OCI-LY7 (cell line): ENCODE data around the gene CBX8. TPM values are rescaled to one million over a fixed set of nuclear protein-coding genes. Genes with fewer than 3 reads are reported as not detected.

Experiments used
- BruUV-seq: library from RNA; stranded (reverse); fragments of 400-500 nt; replicated peaks from 2 replicates; lab custom pipeline; 2021; lab: Mats Ljungman, UMichigan
- CTCF ChIA-PET: fragments of 300-600 bp; sonication (Branson Sonifier 250); formaldehyde crosslinking; loops from one replicate; lab custom pipeline; 2022; ENCODE audit warnings: antibody characterized with exemption; ENCODE audit not compliant: unreplicated experiment; lab: Charles Lee
- POLR2A ChIA-PET: fragments of 300-600 bp; sonication (Branson Sonifier 250); formaldehyde crosslinking; loops from one replicate; lab custom pipeline; 2022; ENCODE audit warnings: antibody characterized with exemption; lab: Charles Lee
- DNase-seq: peaks from one replicate; pipeline ENCODE4 v3.0.0-alpha.2; 2015; ENCODE audit warnings: low spot score
- H2AFZ ChIP-seq: fragments of 200-600 bp; sonication (generic), shearing (Covaris generic); 2 replicates; pipeline ENCODE4 v1.6.1; 2014; ENCODE audit warnings: mild to moderate bottlenecking, antibody characterized with exemption, low read length, moderate library complexity
- H3K27ac ChIP-seq: fragments of 200-600 bp; sonication (generic); 2 replicates; pipeline ENCODE4 v1.5.1; 2014; ENCODE audit warnings: mixed run types, low read depth, mild to moderate bottlenecking, moderate library complexity, low read length, inconsistent platforms; ENCODE audit not compliant: poor library complexity, severe bottlenecking
- H3K36me3 ChIP-seq: fragments of 200-600 bp; sonication (generic); 2 replicates; pipeline ENCODE4 v1.6.1; 2014; ENCODE audit warnings: mild to moderate bottlenecking, antibody characterized with exemption, low read length, moderate library complexity, mixed read lengths; ENCODE audit not compliant: insufficient read depth
- H3K4me1 ChIP-seq: fragments of 200-600 bp; sonication (generic); 2 replicates; pipeline ENCODE4 v1.5.1; 2014; ENCODE audit warnings: mild to moderate bottlenecking, low read length; ENCODE audit not compliant: insufficient read depth, poor library complexity, severe bottlenecking
- H3K4me2 ChIP-seq: fragments of 200-600 bp; sonication (generic); 2 replicates; pipeline ENCODE4 v1.6.1; 2014; ENCODE audit warnings: mild to moderate bottlenecking, low read length
- H3K4me3 ChIP-seq: fragments of 200-600 bp; sonication (generic); 2 replicates; pipeline ENCODE4 v1.5.1; 2014; ENCODE audit warnings: mild to moderate bottlenecking, low read depth, low read length; ENCODE audit not compliant: poor library complexity, severe bottlenecking
- H3K79me2 ChIP-seq: fragments of 200-600 bp; sonication (generic); 2 replicates; pipeline ENCODE4 v1.6.1; 2016; ENCODE audit warnings: low read depth, mild to moderate bottlenecking, low read length, moderate library complexity, mixed read lengths; ENCODE audit not compliant: insufficient read depth
- H3K9me2 ChIP-seq: fragments of 200-600 bp; sonication (generic); 2 replicates; pipeline ENCODE4 v1.6.1; 2016; ENCODE audit warnings: mild to moderate bottlenecking, low read length, mixed read lengths; ENCODE audit not compliant: insufficient read depth
- H3K9me3 ChIP-seq: fragments of 200-600 bp; sonication (generic); 2 replicates; pipeline ENCODE4 v1.6.1; 2014; ENCODE audit warnings: mild to moderate bottlenecking, mixed run types, low read length, mixed read lengths
- H4K20me1 ChIP-seq: fragments of 200-600 bp; sonication (generic); 2 replicates; pipeline ENCODE4 v1.6.1; 2014; ENCODE audit warnings: mild to moderate bottlenecking, antibody characterized with exemption, low read length, moderate library complexity, mixed read lengths; ENCODE audit not compliant: insufficient read depth
- EZH2phosphoT487 ChIP-seq: fragments of 200-600 bp; sonication (generic); IDR thresholded peaks from 2 replicates; pipeline ENCODE4 v1.6.1; 2018; ENCODE audit warnings: low read depth, borderline replicate concordance, mild to moderate bottlenecking, mixed run types, antibody characterized with exemption, low read length, moderate library complexity, mixed read lengths
- intact Hi-C: fragments of 100-400 bp; cut with micrococcal nuclease; formaldehyde crosslinking; loops from one replicate; pipeline ENCODE4 v1.10.0; 2022; ENCODE audit not compliant: unreplicated experiment
- total RNA-seq, 2 experiments: library from RNA; depleted of rRNA in 1 of 2; stranded (reverse); fragments of >200 nt in 1 of 2; shearing (Covaris generic) in 1 of 2; gene quantifications; 2 replicates each; pipeline ENCODE4 v1.2.3, GENCODE V29; 2014 to 2022
- TF ChIP-seq, protein P1 (sequence below): fragments of 200-600 bp; sonication (generic); conservative IDR thresholded peaks from 2 replicates; pipeline ENCODE4 v1.5.1; 2014; ENCODE audit warnings: mild to moderate bottlenecking, antibody characterized with exemption, low read length, moderate library complexity, mixed read lengths

The CBX8 gene
- total RNA-seq, 2 experiments from 2014 or later: 7.5 to 16.3 TPM

GRCh38 chr17:79800325-79801155 lies 3.7 kb upstream of the CBX8 start:
- H3K36me3 ChIP-seq: no peaks in the 10 kb centered on the region
- no peaks in the 10 kb centered on the region for H3K9me3 ChIP-seq
- DNase-seq: peak; percentile 68
- H4K20me1 ChIP-seq: 0 out of 2 replicates have a peak, but pooled peaks cover 4% of the 10 kb centered on the region
- H3K9me2 ChIP-seq: no peaks in the 10 kb centered on the region
- H3K4me2 ChIP-seq: peak overlapping the region; percentile 68
- intact Hi-C loops: no loop called here
- peak overlapping the region; percentile 46; the same call in 1 of the 2 replicates for H2AFZ ChIP-seq
- BruUV-seq: no TSS peak
- CTCF ChIA-PET: no interaction called here
- peaks cover 52% of the 10 kb centered on the region for H3K4me1 ChIP-seq
- peaks cover 9% of the 10 kb centered on the region; the same call in 1 of the 2 replicates for H3K79me2 ChIP-seq
- POLR2A ChIA-PET: interaction anchor here (1.6 kb wide), 1 partner anchor 36 kb away, joined by 4 read pairs; no protein-coding TSS in a partner anchor
- TF ChIP-seq, protein P1, sequence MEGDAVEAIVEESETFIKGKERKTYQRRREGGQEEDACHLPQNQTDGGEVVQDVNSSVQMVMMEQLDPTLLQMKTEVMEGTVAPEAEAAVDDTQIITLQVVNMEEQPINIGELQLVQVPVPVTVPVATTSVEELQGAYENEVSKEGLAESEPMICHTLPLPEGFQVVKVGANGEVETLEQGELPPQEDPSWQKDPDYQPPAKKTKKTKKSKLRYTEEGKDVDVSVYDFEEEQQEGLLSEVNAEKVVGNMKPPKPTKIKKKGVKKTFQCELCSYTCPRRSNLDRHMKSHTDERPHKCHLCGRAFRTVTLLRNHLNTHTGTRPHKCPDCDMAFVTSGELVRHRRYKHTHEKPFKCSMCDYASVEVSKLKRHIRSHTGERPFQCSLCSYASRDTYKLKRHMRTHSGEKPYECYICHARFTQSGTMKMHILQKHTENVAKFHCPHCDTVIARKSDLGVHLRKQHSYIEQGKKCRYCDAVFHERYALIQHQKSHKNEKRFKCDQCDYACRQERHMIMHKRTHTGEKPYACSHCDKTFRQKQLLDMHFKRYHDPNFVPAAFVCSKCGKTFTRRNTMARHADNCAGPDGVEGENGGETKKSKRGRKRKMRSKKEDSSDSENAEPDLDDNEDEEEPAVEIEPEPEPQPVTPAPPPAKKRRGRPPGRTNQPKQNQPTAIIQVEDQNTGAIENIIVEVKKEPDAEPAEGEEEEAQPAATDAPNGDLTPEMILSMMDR: no peak
- peak; percentile 4; the same call in 1 of the 2 replicates for TF ChIP-seq EZH2phosphoT487
- peak overlapping the region; percentile 52 for H3K4me3 ChIP-seq
- H3K27ac ChIP-seq: no peak overlapping the region

DNA sequence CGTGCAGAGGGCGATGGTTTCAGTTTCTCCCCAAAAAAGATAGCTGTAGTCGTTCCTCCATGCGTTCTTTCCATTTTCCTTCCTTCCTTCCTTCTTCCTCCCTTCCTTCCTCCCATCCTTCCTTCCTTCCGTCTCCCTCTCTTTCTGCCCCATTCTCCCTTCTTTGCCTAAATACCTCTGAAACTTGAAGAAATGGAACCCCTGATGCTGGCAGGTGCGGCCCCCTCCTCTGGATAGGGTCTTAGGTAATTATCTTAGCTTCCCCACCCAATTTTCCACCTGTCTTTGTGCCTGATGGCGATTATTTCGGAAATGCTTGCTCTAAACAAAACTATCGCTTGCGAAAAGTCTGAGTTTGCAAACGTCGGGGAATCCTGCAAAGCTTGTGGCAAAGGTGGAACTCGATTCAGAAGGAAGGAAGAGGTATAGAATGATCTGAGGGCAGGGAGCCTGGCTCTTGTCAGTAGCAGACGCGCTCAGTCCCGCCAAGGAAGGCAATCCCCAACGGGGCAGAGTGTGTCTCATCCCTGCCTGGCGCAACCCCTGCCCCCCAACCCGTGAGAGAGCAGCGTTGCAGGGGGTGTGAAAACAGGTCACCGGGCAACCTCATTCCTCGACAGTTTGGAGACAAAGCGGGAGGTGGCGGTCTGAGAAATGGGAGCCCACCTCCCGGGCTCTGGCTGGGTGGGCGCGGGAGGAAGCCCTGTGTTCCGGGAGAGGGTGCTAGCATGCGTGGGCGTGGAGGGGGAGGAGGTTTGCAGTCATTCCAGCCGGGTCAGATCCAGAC lies 2.9 kb upstream of the CBX8 start:
- intact Hi-C loops: loop anchor here (5.0 kb wide), 1 partner anchor 463 kb away; the partner anchor contains the start of gene RNF213

More for the DNA sequence above, 2.9 kb upstream of the CBX8 start:
- peaks cover 9% of the 10 kb centered on the region; the same call in 1 of the 2 replicates for H3K79me2 ChIP-seq
- no peak for DNase-seq
- ChIA-PET CTCF (no interaction called here), POLR2A (interaction anchor here (1.6 kb wide), 1 partner anchor 37 kb away, joined by 4 read pairs; no protein-coding TSS in a partner anchor)
- H3K9me3 ChIP-seq: no peaks in the 10 kb centered on the region
- H3K4me1 ChIP-seq: peaks cover 51% of the 10 kb centered on the region
- peak overlapping the region; percentile 68 for H3K4me2 ChIP-seq
- TF ChIP-seq, protein P1: no peak
- peak; percentile 99 for TF ChIP-seq EZH2phosphoT487
- peaks cover 7% of the 10 kb centered on the region for H3K36me3 ChIP-seq
- H4K20me1 ChIP-seq: 0 out of 2 replicates have a peak, but pooled peaks cover 1% of the 10 kb centered on the region
- no peak overlapping the region for H2AFZ ChIP-seq
- no peaks in the 10 kb centered on the region for H3K9me2 ChIP-seq
- no peak overlapping the region for H3K27ac ChIP-seq
- peak overlapping the region; percentile 52 for H3K4me3 ChIP-seq
- no TSS peak for BruUV-seq
